ENCODE results near the gene FAM107B.

FAM107B gene

GRCh38 chr10:14528450-14528849 lies 246.2 kb downstream of the FAM107B start:
- Histone ChIP-seq H3K27ac (ENCODE audit: low read depth, low read length) (no peak overlapping the region), H3K36me3 (ENCODE audit: control insufficient read depth, insufficient read depth, low read length) (0 out of 2 replicates have a peak, but pooled peaks cover 4% of the 10 kb centered on the region), H3K9ac (ENCODE audit: low read depth, low read length) (no peak overlapping the region)

DNA sequence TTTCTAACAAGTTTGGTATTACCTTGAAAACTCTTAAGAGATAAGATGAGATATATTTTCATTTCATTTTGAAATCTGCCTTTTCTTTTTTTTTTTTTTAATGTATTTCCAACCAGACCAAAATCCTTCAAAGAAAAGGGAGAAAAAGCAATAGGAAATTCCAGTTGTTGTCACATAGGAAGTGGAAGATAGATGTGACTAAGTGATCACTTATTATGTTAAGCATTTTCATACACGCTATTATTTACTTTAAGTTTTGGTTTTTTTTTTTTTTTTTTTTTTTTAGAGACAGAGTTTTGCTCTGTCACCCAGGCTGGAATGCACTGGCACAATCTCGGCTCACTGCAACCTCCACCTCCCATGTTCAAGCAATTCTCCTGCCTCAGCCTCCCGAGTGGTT lies 246.8 kb downstream of the FAM107B start:
- no peaks in the 10 kb centered on the region for H3K27me3 ChIP-seq (ENCODE audit: control insufficient read depth, insufficient read depth, low read length)
- H3K4me3 ChIP-seq (ENCODE audit: low read depth, low read length) = no peak overlapping the region
- no peaks in the 10 kb centered on the region for H3K9me3 ChIP-seq (ENCODE audit: control insufficient read depth, insufficient read depth, low read length)
- 0 out of 2 replicates have a peak, but pooled peaks cover 4% of the 10 kb centered on the region for H3K36me3 ChIP-seq (ENCODE audit: control insufficient read depth, insufficient read depth, low read length)
- no peaks in the 10 kb centered on the region for H3K4me1 ChIP-seq (ENCODE audit: control insufficient read depth, insufficient read depth, low read length)
- no peak overlapping the region for H3K27ac ChIP-seq (ENCODE audit: low read depth, low read length)
- H3K9ac ChIP-seq (ENCODE audit: low read depth, low read length) = no peak overlapping the region

More at GRCh38 chr10:14528450-14528849, 246.2 kb downstream of the FAM107B start:
- no peaks in the 10 kb centered on the region for H3K27me3 ChIP-seq (ENCODE audit: control insufficient read depth, insufficient read depth, low read length)
- no peaks in the 10 kb centered on the region for H3K9me3 ChIP-seq (ENCODE audit: control insufficient read depth, insufficient read depth, low read length)
- no peaks in the 10 kb centered on the region for H3K4me1 ChIP-seq (ENCODE audit: control insufficient read depth, insufficient read depth, low read length)
- H3K4me3 ChIP-seq (ENCODE audit: low read depth, low read length) = no peak overlapping the region

GRCh38 chr10:14527134-14527844 lies 247.4 kb downstream of the FAM107B start:
- no peak overlapping the region for H3K27ac ChIP-seq (ENCODE audit: low read depth, low read length)
- no peaks in the 10 kb centered on the region for H3K9me3 ChIP-seq (ENCODE audit: control insufficient read depth, insufficient read depth, low read length)
- no peaks in the 10 kb centered on the region for H3K4me1 ChIP-seq (ENCODE audit: control insufficient read depth, insufficient read depth, low read length)
- H3K27me3 ChIP-seq (ENCODE audit: control insufficient read depth, insufficient read depth, low read length) = no peaks in the 10 kb centered on the region
- H3K4me3 ChIP-seq (ENCODE audit: low read depth, low read length) = no peak overlapping the region
- H3K9ac ChIP-seq (ENCODE audit: low read depth, low read length) = no peak overlapping the region
- H3K36me3 ChIP-seq (ENCODE audit: control insufficient read depth, insufficient read depth, low read length) = 0 out of 2 replicates have a peak, but pooled peaks cover 4% of the 10 kb centered on the region

GRCh38 chr10:14526326-14526725 lies 248.4 kb downstream of the FAM107B start:
- H3K27ac ChIP-seq (ENCODE audit: low read depth, low read length) = no peak overlapping the region
- no peaks in the 10 kb centered on the region for H3K9me3 ChIP-seq (ENCODE audit: control insufficient read depth, insufficient read depth, low read length)
- H3K27me3 ChIP-seq (ENCODE audit: control insufficient read depth, insufficient read depth, low read length) = no peaks in the 10 kb centered on the region
- no peaks in the 10 kb centered on the region for H3K4me1 ChIP-seq (ENCODE audit: control insufficient read depth, insufficient read depth, low read length)
- H3K9ac ChIP-seq (ENCODE audit: low read depth, low read length) = no peak overlapping the region
- H3K4me3 ChIP-seq (ENCODE audit: low read depth, low read length) = no peak overlapping the region
- 0 out of 2 replicates have a peak, but pooled peaks cover 5% of the 10 kb centered on the region for H3K36me3 ChIP-seq (ENCODE audit: control insufficient read depth, insufficient read depth, low read length)

GRCh38 chr10:14524691-14525324 lies 249.9 kb downstream of the FAM107B start:
- H3K9me3 ChIP-seq (ENCODE audit: control insufficient read depth, insufficient read depth, low read length) = no peaks in the 10 kb centered on the region
- H3K4me3 ChIP-seq (ENCODE audit: low read depth, low read length) = no peak overlapping the region
- H3K9ac ChIP-seq (ENCODE audit: low read depth, low read length) = no peak overlapping the region
- H3K27ac ChIP-seq (ENCODE audit: low read depth, low read length) = no peak overlapping the region
- no peaks in the 10 kb centered on the region for H3K27me3 ChIP-seq (ENCODE audit: control insufficient read depth, insufficient read depth, low read length)
- H3K4me1 ChIP-seq (ENCODE audit: control insufficient read depth, insufficient read depth, low read length) = peaks cover 4% of the 10 kb centered on the region; the same call in 1 of the 2 replicates
- H3K36me3 ChIP-seq (ENCODE audit: control insufficient read depth, insufficient read depth, low read length) = peaks cover 11% of the 10 kb centered on the region; the same call in 1 of the 2 replicates

DNA sequence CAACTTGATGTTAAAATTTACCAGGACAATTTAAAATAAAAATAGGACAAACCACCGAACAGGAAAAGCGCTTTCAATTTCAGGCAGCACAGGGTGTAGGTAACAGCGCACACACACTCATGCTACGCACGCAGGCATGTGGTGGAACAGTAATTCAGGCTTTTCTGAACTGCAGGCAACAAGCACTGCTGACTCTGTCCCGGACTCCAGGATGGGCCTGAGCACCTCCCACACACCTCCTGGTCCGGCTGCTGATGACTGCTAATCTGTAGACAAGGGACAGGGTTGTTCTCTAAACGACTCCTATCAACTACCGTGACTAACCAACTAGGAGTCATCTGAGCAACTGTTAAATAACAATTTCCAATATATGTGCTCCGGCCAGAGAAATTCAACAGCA lies 251.4 kb downstream of the FAM107B start:
- no peaks in the 10 kb centered on the region for H3K9me3 ChIP-seq (ENCODE audit: control insufficient read depth, insufficient read depth, low read length)
- peaks cover 16% of the 10 kb centered on the region for H3K4me1 ChIP-seq (ENCODE audit: control insufficient read depth, insufficient read depth, low read length)
- H3K27me3 ChIP-seq (ENCODE audit: control insufficient read depth, insufficient read depth, low read length) = no peaks in the 10 kb centered on the region
- peaks cover 7% of the 10 kb centered on the region; the same call in 1 of the 2 replicates for H3K36me3 ChIP-seq (ENCODE audit: control insufficient read depth, insufficient read depth, low read length)
- no peak overlapping the region for H3K4me3 ChIP-seq (ENCODE audit: low read depth, low read length)
- H3K9ac ChIP-seq (ENCODE audit: low read depth, low read length) = no peak overlapping the region
- no peak overlapping the region for H3K27ac ChIP-seq (ENCODE audit: low read depth, low read length)

GRCh38 chr10:14519785-14520184 lies 254.9 kb downstream of the FAM107B start:
- Histone ChIP-seq H3K9ac (ENCODE audit: low read depth, low read length) (no peak overlapping the region), H3K27ac (ENCODE audit: low read depth, low read length) (no peak overlapping the region), H3K4me3 (ENCODE audit: low read depth, low read length) (no peak overlapping the region), H3K9me3 (ENCODE audit: control insufficient read depth, insufficient read depth, low read length) (no peaks in the 10 kb centered on the region), H3K36me3 (ENCODE audit: control insufficient read depth, insufficient read depth, low read length) (peaks cover 7% of the 10 kb centered on the region; the same call in 1 of the 2 replicates), H3K4me1 (ENCODE audit: control insufficient read depth, insufficient read depth, low read length) (peaks cover 16% of the 10 kb centered on the region), H3K27me3 (ENCODE audit: control insufficient read depth, insufficient read depth, low read length) (no peaks in the 10 kb centered on the region)

DNA sequence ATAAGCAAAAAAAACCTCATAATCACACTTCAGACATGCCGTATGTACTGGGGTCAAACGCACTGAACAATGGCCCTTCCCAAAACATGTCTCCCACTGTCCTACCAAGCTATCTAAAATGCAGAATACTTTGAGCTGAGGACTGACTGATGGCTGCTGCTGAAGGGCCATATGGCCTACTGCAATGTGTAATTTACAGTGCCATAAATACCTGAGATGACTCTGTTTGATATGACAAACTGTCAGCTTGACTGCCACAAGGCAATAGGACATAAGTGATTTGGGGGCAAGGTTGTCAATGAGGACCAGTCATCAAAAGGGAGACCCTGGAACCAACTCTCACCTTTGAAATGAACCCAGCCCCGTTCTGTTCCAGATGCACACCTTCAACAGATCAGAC lies 256.5 kb downstream of the FAM107B start:
- peaks cover 16% of the 10 kb centered on the region for H3K4me1 ChIP-seq (ENCODE audit: control insufficient read depth, insufficient read depth, low read length)
- no peak overlapping the region for H3K27ac ChIP-seq (ENCODE audit: low read depth, low read length)
- H3K4me3 ChIP-seq (ENCODE audit: low read depth, low read length) = no peak overlapping the region
- no peaks in the 10 kb centered on the region for H3K9me3 ChIP-seq (ENCODE audit: control insufficient read depth, insufficient read depth, low read length)
- no peaks in the 10 kb centered on the region for H3K27me3 ChIP-seq (ENCODE audit: control insufficient read depth, insufficient read depth, low read length)
- H3K9ac ChIP-seq (ENCODE audit: low read depth, low read length) = no peak overlapping the region
- H3K36me3 ChIP-seq (ENCODE audit: control insufficient read depth, insufficient read depth, low read length) = peaks cover 7% of the 10 kb centered on the region; the same call in 1 of the 2 replicates

DNA sequence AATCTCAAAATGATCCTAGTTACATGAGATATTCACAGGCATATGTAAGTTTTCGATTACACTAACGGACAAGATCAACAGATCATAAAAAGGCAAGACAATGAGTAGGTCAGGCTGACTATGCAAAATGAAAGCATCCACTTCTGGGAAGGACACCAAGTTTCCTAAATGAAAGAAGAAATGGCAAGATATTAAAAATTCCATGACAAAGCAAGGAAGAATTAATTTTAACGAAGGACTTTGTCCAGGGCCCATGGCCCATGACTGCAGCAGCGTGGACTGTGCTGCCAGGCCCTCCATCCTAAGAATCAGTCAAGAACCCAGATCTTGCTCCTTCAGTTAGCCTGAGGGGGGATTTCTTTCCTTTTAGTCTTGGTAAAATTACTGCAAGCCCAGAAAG lies 261.6 kb downstream of the FAM107B start:
- Histone ChIP-seq H3K4me1 (ENCODE audit: control insufficient read depth, insufficient read depth, low read length) (no peaks in the 10 kb centered on the region), H3K9me3 (ENCODE audit: control insufficient read depth, insufficient read depth, low read length) (no peaks in the 10 kb centered on the region), H3K9ac (ENCODE audit: low read depth, low read length) (no peak overlapping the region), H3K36me3 (ENCODE audit: control insufficient read depth, insufficient read depth, low read length) (no peaks in the 10 kb centered on the region), H3K27me3 (ENCODE audit: control insufficient read depth, insufficient read depth, low read length) (no peaks in the 10 kb centered on the region), H3K4me3 (ENCODE audit: low read depth, low read length) (no peak overlapping the region), H3K27ac (ENCODE audit: low read depth, low read length) (no peak overlapping the region)

- Histone ChIP-seq H3K9me3 (ENCODE audit: control insufficient read depth, insufficient read depth, low read length) (no peaks in the 10 kb centered on the region), H3K4me3 (ENCODE audit: low read depth, low read length) (no peak overlapping the region), H3K27ac (ENCODE audit: low read depth, low read length) (no peak overlapping the region), H3K9ac (ENCODE audit: low read depth, low read length) (no peak overlapping the region), H3K36me3 (ENCODE audit: control insufficient read depth, insufficient read depth, low read length) (no peaks in the 10 kb centered on the region), H3K4me1 (ENCODE audit: control insufficient read depth, insufficient read depth, low read length) (no peaks in the 10 kb centered on the region), H3K27me3 (ENCODE audit: control insufficient read depth, insufficient read depth, low read length) (no peaks in the 10 kb centered on the region)
Measured at GRCh38 chr10:14510346-14510745, 264.4 kb downstream of the FAM107B start.

- Histone ChIP-seq H3K27me3 (ENCODE audit: control insufficient read depth, insufficient read depth, low read length) (no peaks in the 10 kb centered on the region), H3K4me1 (ENCODE audit: control insufficient read depth, insufficient read depth, low read length) (no peaks in the 10 kb centered on the region), H3K36me3 (ENCODE audit: control insufficient read depth, insufficient read depth, low read length) (no peaks in the 10 kb centered on the region), H3K9ac (ENCODE audit: low read depth, low read length) (no peak overlapping the region), H3K27ac (ENCODE audit: low read depth, low read length) (no peak overlapping the region), H3K9me3 (ENCODE audit: control insufficient read depth, insufficient read depth, low read length) (no peaks in the 10 kb centered on the region), H3K4me3 (ENCODE audit: low read depth, low read length) (no peak overlapping the region)
Measured at GRCh38 chr10:14508725-14509124, 266.0 kb downstream of the FAM107B start.
